HepG2 (cell line): ENCODE measurements around the gene CNTNAP1. TPM values are rescaled to one million over a fixed set of nuclear protein-coding genes. Genes with fewer than 3 reads are reported as not detected.
A peak's percentile ranks its signal among the peaks of the same experiment; 100 is the strongest.

Experiments used
- ADNP ChIP-seq: sonication (generic); formaldehyde crosslinking; IDR thresholded peaks from 2 replicates; pipeline ENCODE4 v1.4.0; 2020; ENCODE audit warnings: missing genetic modification reagents
- ARID5B ChIP-seq: IDR thresholded peaks from 2 replicates; pipeline ENCODE4 v1.4.0; 2020; ENCODE audit warnings: mild to moderate bottlenecking, missing genetic modification reagents
- ARNT2 ChIP-seq: sonication (generic); formaldehyde crosslinking; IDR thresholded peaks from 2 replicates; pipeline ENCODE4 v1.8.0; 2022; ENCODE audit warnings: mild to moderate bottlenecking, low read depth, missing genetic modification reagents, moderate library complexity
- BATF2 ChIP-seq: sonication (generic); formaldehyde crosslinking; IDR thresholded peaks from 2 replicates; pipeline ENCODE4 v1.8.0; 2022; ENCODE audit warnings: mild to moderate bottlenecking, missing genetic modification reagents, moderate library complexity
- FOSL2 ChIP-seq: sonication (generic); formaldehyde crosslinking; IDR thresholded peaks from 2 replicates; pipeline ENCODE4 v1.4.0; 2020; ENCODE audit warnings: missing genetic modification reagents
- GABPA ChIP-seq, 2 experiments: IDR thresholded peaks; 2 replicates each; pipeline ENCODE4 v1.6.1; 2011 to 2016; ENCODE audit warnings: low read depth in 2 of 2, low read length in 1 of 2, missing biosample characterization in 1 of 2, missing genetic modification characterization in 1 of 2
- GATA4 ChIP-seq: sonication (generic); IDR thresholded peaks from 2 replicates; pipeline ENCODE4 v1.6.1; 2016; ENCODE audit warnings: antibody characterized with exemption, low read depth, borderline replicate concordance
- HNRNPK ChIP-seq: fragments of 200-400 bp; formaldehyde crosslinking; IDR thresholded peaks from 2 replicates; pipeline ENCODE4 v1.6.1; 2018; ENCODE audit warnings: low read length, low read depth, moderate library complexity, mild to moderate bottlenecking; ENCODE audit not compliant: poor library complexity, severe bottlenecking
- KAT7 ChIP-seq: IDR thresholded peaks from 2 replicates; pipeline ENCODE4 v1.6.1; 2018; ENCODE audit warnings: borderline replicate concordance, missing compliant biosample characterization
- MEIS2 ChIP-seq: sonication (generic); formaldehyde crosslinking; IDR thresholded peaks from 2 replicates; pipeline ENCODE4 v1.9.0; 2021; ENCODE audit warnings: mild to moderate bottlenecking, missing genetic modification reagents
- MTF2 ChIP-seq: sonication (generic); formaldehyde crosslinking; IDR thresholded peaks from 2 replicates; pipeline ENCODE4 v1.5.0; 2020; ENCODE audit warnings: missing genetic modification reagents, borderline replicate concordance
- NCOA2 ChIP-seq: sonication (generic); formaldehyde crosslinking; IDR thresholded peaks from 2 replicates; pipeline ENCODE4 v1.8.0; 2022; ENCODE audit warnings: inconsistent platforms
- NFE2L2 ChIP-seq: fragments of 150-350 bp; IDR thresholded peaks from 2 replicates; pipeline ENCODE4 v1.6.1; 2014; ENCODE audit warnings: low read length
- NFYB ChIP-seq: sonication (generic); formaldehyde crosslinking; IDR thresholded peaks from 2 replicates; pipeline ENCODE4 v1.4.0; 2020; ENCODE audit warnings: missing genetic modification reagents
- POLR2AphosphoS2 ChIP-seq: IDR thresholded peaks from 2 replicates; pipeline ENCODE4 v1.6.1; 2011; ENCODE audit warnings: low read depth, low read length, improper control_type of control experiment
- RFX3 ChIP-seq: IDR thresholded peaks from 2 replicates; pipeline ENCODE4 v1.6.1; 2016; ENCODE audit warnings: missing biosample characterization, missing genetic modification reagents
- SMARCE1 ChIP-seq: fragments of 450-650 bp; IDR thresholded peaks from 2 replicates; pipeline ENCODE4 v1.6.1; 2017; ENCODE audit warnings: borderline replicate concordance
- THAP11 ChIP-seq: IDR thresholded peaks from 2 replicates; pipeline ENCODE4 v1.6.1; 2016; ENCODE audit warnings: missing biosample characterization, missing genetic modification reagents
- TOE1 ChIP-seq: sonication (generic); formaldehyde crosslinking; IDR thresholded peaks from 2 replicates; pipeline ENCODE4 v1.4.0; 2020; ENCODE audit warnings: mild to moderate bottlenecking, missing genetic modification reagents
- ZFAT ChIP-seq: sonication (generic); formaldehyde crosslinking; conservative IDR thresholded peaks from 2 replicates; pipeline ENCODE4 v1.8.1; 2023; ENCODE audit warnings: missing genetic modification reagents, inconsistent platforms
- ZFP62 ChIP-seq: sonication (generic); formaldehyde crosslinking; IDR thresholded peaks from 2 replicates; pipeline ENCODE4 v1.4.0; 2020; ENCODE audit warnings: missing genetic modification reagents
- ZNF263 ChIP-seq: sonication (generic); formaldehyde crosslinking; IDR thresholded peaks from 2 replicates; pipeline ENCODE4 v1.4.0; 2020; ENCODE audit warnings: missing genetic modification reagents
- ZNF569 ChIP-seq: sonication (generic); formaldehyde crosslinking; IDR thresholded peaks from 2 replicates; pipeline ENCODE4 v1.5.0; 2020; ENCODE audit warnings: mild to moderate bottlenecking, missing genetic modification reagents, moderate library complexity, borderline replicate concordance
- ZNF615 ChIP-seq: sonication (generic); formaldehyde crosslinking; IDR thresholded peaks from 2 replicates; pipeline ENCODE4 v1.5.0; 2020; ENCODE audit warnings: mild to moderate bottlenecking, missing genetic modification reagents, borderline replicate concordance
- ZNF780A ChIP-seq: sonication (generic); formaldehyde crosslinking; IDR thresholded peaks from 2 replicates; pipeline ENCODE4 v1.8.0; 2022; ENCODE audit warnings: mild to moderate bottlenecking, missing genetic modification reagents, moderate library complexity
- ZSCAN21 ChIP-seq: sonication (generic); formaldehyde crosslinking; IDR thresholded peaks from 2 replicates; pipeline ENCODE4 v1.8.0; 2022; ENCODE audit warnings: mild to moderate bottlenecking, missing genetic modification reagents, moderate library complexity, borderline replicate concordance
- polyA plus RNA-seq, 8 experiments: library from polyadenylated mRNA; depleted of rRNA in 3 of 8; stranded (reverse) in 7 of 8; unstranded in 1 of 8; fragments of >200 nt; fragmentation: Illumina TruSeq in 4 of 8; extraction: Trizol in 4 of 8; gene quantifications; 2 replicates each; pipeline versions ENCODE4 v1.2.1 to v1.2.3, GENCODE V29; 2011 to 2016; ENCODE audit warnings: low read depth in 4 of 8, missing spikeins in 1 of 8, mixed read lengths in 1 of 8; ENCODE audit not compliant: insufficient read depth in 1 of 8
- total RNA-seq, 5 experiments: library from RNA; depleted of rRNA; stranded (reverse); fragments of >200 nt; fragmentation: Illumina TruSeq; extraction: Trizol; gene quantifications; 2 replicates each; pipeline ENCODE4 v1.2.3, GENCODE V29; 2016; ENCODE audit warnings: low read depth in 1 of 5

The CNTNAP1 gene
- total and polyA plus RNA-seq, 2 of the 13 experiments (the other 11 are each of a cell fraction or from before 2014, with no cell fraction given), result 4.5 to 7.7 TPM

- TF ChIP-seq THAP11 (CRISPR knock-in tag) (peak; percentile 76), MEIS2 (CRISPR knock-in tag) (peak; percentile 75), ADNP (CRISPR knock-in tag) (no peak), ARID5B (peak; percentile 3; the same call in 1 of the 2 replicates), GATA4 (no peak), ZFP62 (no peak), ZFAT (no peak), ARNT2 (CRISPR knock-in tag) (peak; percentile 84), ZNF615 (CRISPR knock-in tag) (peak; percentile 78; the same call in 1 of the 2 replicates), BATF2 (CRISPR knock-in tag) (peak; percentile 86; the same call in 1 of the 2 replicates), GABPA (IDR thresholded peaks at IDR 0.05; ENCODE audit: low read depth, low read length) (no peak), GABPA (CRISPR knock-in tag; IDR thresholded peaks at IDR 0.05; ENCODE audit: low read depth) (no peak), NCOA2 (CRISPR knock-in tag) (peak; percentile 56), POLR2AphosphoS2 (no peak), ZNF780A (peak; percentile 70; the same call in 1 of the 2 replicates), NFE2L2 (no peak), ZSCAN21 (CRISPR knock-in tag) (peak; percentile 71), SMARCE1 (no peak), TOE1 (CRISPR knock-in tag) (no peak; the same call in 1 of the 2 replicates), KAT7 (CRISPR knock-in tag) (peak; percentile 39; the same call in 1 of the 2 replicates), MTF2 (no peak; the same call in 1 of the 2 replicates), RFX3 (CRISPR knock-in tag) (no peak; the same call in 1 of the 2 replicates), NFYB (no peak; the same call in 1 of the 2 replicates), ZNF569 (CRISPR knock-in tag) (no peak; the same call in 1 of the 2 replicates), HNRNPK (peak; percentile 95), FOSL2 (CRISPR knock-in tag) (peak; percentile 26; the same call in 1 of the 2 replicates), ZNF263 (CRISPR knock-in tag) (peak; percentile 65)
Observed at GRCh38 chr17:42744806-42745617, 62.7 kb downstream of the CNTNAP1 start, which contains the start of gene EZH1 (continued).
